Gastroesophageal sphincter (tissue), 4 donors: ENCODE results near the gene CTNNA1. TPM values are rescaled to one million over a fixed set of nuclear protein-coding genes. Genes with fewer than 3 reads are reported as not detected.
"Not testable (repeated sequence)": the region's sequence is repeated elsewhere in the genome, so short reads cannot be mapped to it uniquely, and the experiment has no call there.

ENCODE experiments used
- ATAC-seq: fragments of 150-250 bp; one replicate; pipeline ENCODE4 v1.9.1; 2016; ENCODE audit warnings: mild to moderate bottlenecking, moderate library complexity
- H3K27ac ChIP-seq, 4 donors: fragments of 200-600 bp; sonication (generic) in 3 of 4; 1 replicate in 3 of 4; 2 replicates in 1 of 4; pipeline ENCODE4 v1.5.1; 2016 to 2019
- H3K27me3 ChIP-seq: fragments of 200-600 bp; sonication (generic); one replicate; pipeline ENCODE4 v1.5.1; 2019
- H3K36me3 ChIP-seq, 2 donors: fragments of 200-600 bp; sonication (generic); one replicate each; pipeline ENCODE4 v1.5.1; 2019; ENCODE audit warnings: control low read depth in 1 of 2
- H3K4me1 ChIP-seq, 3 donors: fragments of 200-600 bp; sonication (generic); 1 replicate in 2 of 3; 2 replicates in 1 of 3; pipeline ENCODE4 v1.5.1; 2016 to 2019; ENCODE audit warnings: control low read depth in 2 of 3
- H3K4me3 ChIP-seq, 2 donors: fragments of 200-600 bp; sonication (generic); one replicate each; pipeline ENCODE4 v1.5.1; 2019; ENCODE audit warnings: mild to moderate bottlenecking in 1 of 2, moderate library complexity in 1 of 2
- H3K9me3 ChIP-seq, 3 donors: fragments of 200-600 bp; sonication (generic); one replicate each; pipeline ENCODE4 v1.5.1; 2017 to 2019; ENCODE audit warnings: control low read depth in 2 of 3
- CTCF ChIP-seq, 4 experiments: fragments of 200-600 bp in 2 of 4; fragments of 450-650 bp in 2 of 4; sonication (generic) in 1 of 4; IDR thresholded peaks; one replicate each; pipeline ENCODE4 v1.5.1; 2017 to 2019; ENCODE audit warnings: antibody characterized with exemption in 4 of 4, mild to moderate bottlenecking in 2 of 4, moderate library complexity in 2 of 4
- EP300 ChIP-seq: sonication (generic); formaldehyde crosslinking; IDR thresholded peaks from one replicate; pipeline ENCODE4 v1.6.1; 2017; ENCODE audit warnings: antibody characterized with exemption, mild to moderate bottlenecking
- POLR2A ChIP-seq, 2 donors: fragments of 450-650 bp; IDR thresholded peaks; one replicate each; pipeline ENCODE4 v1.6.1; 2017; ENCODE audit warnings: antibody characterized with exemption in 2 of 2, mild to moderate bottlenecking in 2 of 2, moderate library complexity in 1 of 2
- POLR2AphosphoS5 ChIP-seq: sonication (generic); formaldehyde crosslinking; IDR thresholded peaks from one replicate; pipeline ENCODE4 v1.6.1; 2017; ENCODE audit warnings: antibody characterized with exemption
- WGBS, 2 donors: methylation state at CpG; one replicate each; pipeline ENCODE4 v1.1.5; 2018; ENCODE audit warnings: low coverage in 1 of 2; 5-methylcytosine and 5-hydroxymethylcytosine counted together
- total RNA-seq, 4 donors: library from RNA; depleted of rRNA; stranded (reverse); fragments of >200 nt; gene quantifications; one replicate each; pipeline ENCODE4 v1.1.0, GENCODE V29; 2016

The CTNNA1 gene
- total RNA-seq, 4 donors from 2014 or later: 289 to 425 (median 365) TPM

- H3K27me3 ChIP-seq: no peaks in the 10 kb centered on the region
- no peaks in the 10 kb centered on the region for H3K36me3 ChIP-seq
- H3K9me3 ChIP-seq: no peaks in the 10 kb centered on the region
- 60% methylated on average over 1 of the region's 5 CpGs; no CpG with 5 or more reads in 1 of the 2 donors for WGBS, 2 donors
- no peak overlapping the region for H3K4me3 ChIP-seq
- peaks cover 0 to 24% (median 16%) of the 10 kb centered on the region in 3 donors for H3K4me1 ChIP-seq
- TF ChIP-seq CTCF (IDR thresholded peaks at IDR 0.05): no peak
- TF ChIP-seq POLR2AphosphoS5: no peak
- TF ChIP-seq POLR2A (IDR thresholded peaks at IDR 0.05): no peak
- TF ChIP-seq EP300: no peak
- peak; percentile 46 for ATAC-seq
- H3K27ac ChIP-seq: peak overlapping the region in 3 of 4 donors; percentile 64 to 85 (median 79)
Measured at GRCh38 chr5:138724470-138725146, 28.6 kb upstream of the CTNNA1 start.

GRCh38 chr5:138725153-138725817, 27.9 kb upstream of the CTNNA1 start:
- peak; percentile 71 for ATAC-seq
- Histone ChIP-seq H3K4me3 (peak overlapping the region in 1 of 2 donors; percentile 14), H3K36me3 (no peaks in the 10 kb centered on the region), H3K4me1 (peaks cover 0 to 24% (median 16%) of the 10 kb centered on the region in 3 donors), H3K27ac (peak overlapping the region; percentile 64 to 85 (median 76)), H3K9me3 (no peaks in the 10 kb centered on the region), H3K27me3 (no peaks in the 10 kb centered on the region)
- 25 to 31% methylated on average over 5 to 11 of the region's 12 CpGs for WGBS, 2 donors
- no peak for TF ChIP-seq POLR2A (IDR thresholded peaks at IDR 0.05)
- peak; percentile 25 for TF ChIP-seq POLR2AphosphoS5

GRCh38 chr5:138725818-138726416, 27.3 kb upstream of the CTNNA1 start:
- Histone ChIP-seq H3K27me3 (no peaks in the 10 kb centered on the region), H3K4me1 (peaks cover 0 to 24% (median 16%) of the 10 kb centered on the region in 3 donors), H3K36me3 (no peaks in the 10 kb centered on the region), H3K27ac (peak overlapping the region; percentile 64 to 85 (median 76)), H3K4me3 (peak overlapping the region in 1 of 2 donors; percentile 14), H3K9me3 (no peaks in the 10 kb centered on the region)
- peak; percentile 61 for ATAC-seq
- TF ChIP-seq EP300 (no peak), CTCF (IDR thresholded peaks at IDR 0.05) (peak in 1 of 4 experiments; percentile 11)
- 47 to 55% methylated on average over 4 to 5 of the region's 6 CpGs for WGBS, 2 donors

- WGBS, 2 donors: 84 to 100% methylated on average over 3 to 4 of the region's 4 CpGs
- no peak for ATAC-seq
- Histone ChIP-seq H3K36me3 (no peaks in the 10 kb centered on the region), H3K27me3 (no peaks in the 10 kb centered on the region), H3K27ac (no peak overlapping the region), H3K4me1 (peaks cover 0 to 24% (median 16%) of the 10 kb centered on the region in 3 donors), H3K4me3 (no peak overlapping the region), H3K9me3 (no peaks in the 10 kb centered on the region)
- TF ChIP-seq POLR2AphosphoS5 (no peak), POLR2A (IDR thresholded peaks at IDR 0.05) (no peak), CTCF (IDR thresholded peaks at IDR 0.05) (no peak), EP300 (no peak)
Measured at GRCh38 chr5:138726848-138727247, 26.4 kb upstream of the CTNNA1 start.

- not testable (repeated sequence) for H3K27me3 ChIP-seq, H3K27ac ChIP-seq, ATAC-seq, H3K9me3 ChIP-seq, H3K36me3 ChIP-seq, H3K4me3 ChIP-seq
- peaks cover 0 to 10% (median 5%) of the 10 kb centered on the region in 3 donors for H3K4me1 ChIP-seq
- 80% methylated on average over 2 to 5 of the region's 12 CpGs for WGBS, 2 donors
Measured at GRCh38 chr5:138730496-138730895, 22.7 kb upstream of the CTNNA1 start.
